Peyer's patch (tissue), 4 donors: ENCODE measurements around the gene XAF1.

Experiments
- POLR2A ChIP-seq, 2 donors: fragments of 450-650 bp; IDR thresholded peaks; one replicate each; pipeline ENCODE4 v1.5.1; 2017; ENCODE audit warnings: antibody characterized with exemption in 2 of 2, mild to moderate bottlenecking in 2 of 2, moderate library complexity in 2 of 2
- TF ChIP-seq, protein P1 (sequence below), 6 experiments: fragments of 450-650 bp in 4 of 6; fragments of 200-600 bp in 2 of 6; sonication (generic) in 1 of 6; IDR thresholded peaks; one replicate each; pipeline ENCODE4 v1.5.1; 2017 to 2019; ENCODE audit warnings: antibody characterized with exemption in 6 of 6, mild to moderate bottlenecking in 3 of 6, moderate library complexity in 1 of 6

DNA sequence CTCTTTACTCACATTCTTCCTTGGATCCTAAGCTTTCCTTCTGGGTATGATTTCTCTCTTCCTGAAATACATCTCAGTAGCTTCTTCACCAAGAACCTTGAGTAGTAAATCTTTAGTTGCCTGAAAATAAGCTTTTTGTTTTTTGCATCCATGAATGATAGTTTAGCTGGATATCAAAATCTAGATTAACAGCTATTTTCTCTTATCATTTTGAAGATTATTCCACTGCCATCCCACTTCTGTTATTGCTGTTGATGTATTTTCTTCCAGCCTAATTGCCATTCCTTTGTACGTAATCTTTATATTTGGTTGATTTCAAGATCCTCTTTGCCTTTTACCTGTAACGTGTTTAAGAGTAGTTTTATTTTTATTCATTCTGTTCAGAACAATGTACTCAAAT lies 12.6 kb downstream of the XAF1 start:
- TF ChIP-seq POLR2A (IDR thresholded peaks at IDR 0.05) = no peak
- TF ChIP-seq, protein P1, sequence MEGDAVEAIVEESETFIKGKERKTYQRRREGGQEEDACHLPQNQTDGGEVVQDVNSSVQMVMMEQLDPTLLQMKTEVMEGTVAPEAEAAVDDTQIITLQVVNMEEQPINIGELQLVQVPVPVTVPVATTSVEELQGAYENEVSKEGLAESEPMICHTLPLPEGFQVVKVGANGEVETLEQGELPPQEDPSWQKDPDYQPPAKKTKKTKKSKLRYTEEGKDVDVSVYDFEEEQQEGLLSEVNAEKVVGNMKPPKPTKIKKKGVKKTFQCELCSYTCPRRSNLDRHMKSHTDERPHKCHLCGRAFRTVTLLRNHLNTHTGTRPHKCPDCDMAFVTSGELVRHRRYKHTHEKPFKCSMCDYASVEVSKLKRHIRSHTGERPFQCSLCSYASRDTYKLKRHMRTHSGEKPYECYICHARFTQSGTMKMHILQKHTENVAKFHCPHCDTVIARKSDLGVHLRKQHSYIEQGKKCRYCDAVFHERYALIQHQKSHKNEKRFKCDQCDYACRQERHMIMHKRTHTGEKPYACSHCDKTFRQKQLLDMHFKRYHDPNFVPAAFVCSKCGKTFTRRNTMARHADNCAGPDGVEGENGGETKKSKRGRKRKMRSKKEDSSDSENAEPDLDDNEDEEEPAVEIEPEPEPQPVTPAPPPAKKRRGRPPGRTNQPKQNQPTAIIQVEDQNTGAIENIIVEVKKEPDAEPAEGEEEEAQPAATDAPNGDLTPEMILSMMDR (IDR thresholded peaks at IDR 0.05) = no peak
